HUES6 (cell line): ENCODE measurements around the gene GPSM3.
A peak's percentile ranks its signal among the peaks of the same experiment; 100 is the strongest.
"Not testable (repeated sequence)": the region's sequence is repeated elsewhere in the genome, so short reads cannot be mapped to it uniquely, and the experiment has no call there.

ENCODE experiments used
- H3K27ac ChIP-seq: 2 replicates; pipeline ENCODE4 v1.7.0; 2013; ENCODE audit warnings: low read depth, mild to moderate bottlenecking, low read length, inconsistent platforms
- H3K27me3 ChIP-seq: 2 replicates; pipeline ENCODE4 v1.6.1; 2013; ENCODE audit warnings: low read length; ENCODE audit not compliant: control insufficient read depth, insufficient read depth
- H3K36me3 ChIP-seq: 2 replicates; pipeline ENCODE4 v1.6.1; 2013; ENCODE audit warnings: low read length; ENCODE audit not compliant: control insufficient read depth, insufficient read depth
- H3K4me1 ChIP-seq: 2 replicates; pipeline ENCODE4 v1.6.1; 2013; ENCODE audit warnings: low read length; ENCODE audit not compliant: control insufficient read depth, insufficient read depth
- H3K4me3 ChIP-seq: 2 replicates; pipeline ENCODE4 v1.5.1; 2013; ENCODE audit warnings: low read depth, low read length
- H3K9ac ChIP-seq: one replicate; pipeline ENCODE4 v1.6.1; 2013; ENCODE audit warnings: mild to moderate bottlenecking, low read length
- H3K9me3 ChIP-seq: 2 replicates; pipeline ENCODE4 v1.6.1; 2013; ENCODE audit warnings: low read depth, low read length; ENCODE audit not compliant: control insufficient read depth, insufficient read depth

The GPSM3 gene

DNA sequence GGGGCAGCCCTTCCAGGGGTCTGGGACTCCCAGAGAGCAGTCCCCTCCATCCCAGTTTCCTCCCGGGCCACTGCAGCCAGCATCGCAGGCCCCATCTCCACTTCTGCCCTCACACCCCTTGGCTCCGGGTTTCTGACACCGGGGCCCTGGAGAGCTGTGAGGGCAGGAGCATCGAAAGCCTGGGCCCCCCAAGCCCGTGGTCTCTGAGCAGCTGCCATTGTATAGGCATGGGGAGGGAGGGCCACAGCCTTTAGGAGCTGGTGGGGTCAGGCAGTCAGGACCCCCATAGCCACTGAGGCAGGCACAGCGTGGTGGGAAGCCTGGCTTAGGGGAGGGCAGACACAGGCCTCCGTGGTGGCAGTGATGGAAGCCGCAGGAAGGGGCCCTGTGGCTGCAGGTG lies 9.7 kb upstream of the GPSM3 start:
- H3K27me3 ChIP-seq: no peaks in the 10 kb centered on the region; the same call in 1 of the 2 replicates
- H3K36me3 ChIP-seq: no peaks in the 10 kb centered on the region
- H3K9ac ChIP-seq: no peak overlapping the region
- no peak overlapping the region for H3K4me3 ChIP-seq
- H3K4me1 ChIP-seq: peaks cover 4% of the 10 kb centered on the region
- H3K27ac ChIP-seq: no peak overlapping the region
- no peaks in the 10 kb centered on the region for H3K9me3 ChIP-seq

DNA sequence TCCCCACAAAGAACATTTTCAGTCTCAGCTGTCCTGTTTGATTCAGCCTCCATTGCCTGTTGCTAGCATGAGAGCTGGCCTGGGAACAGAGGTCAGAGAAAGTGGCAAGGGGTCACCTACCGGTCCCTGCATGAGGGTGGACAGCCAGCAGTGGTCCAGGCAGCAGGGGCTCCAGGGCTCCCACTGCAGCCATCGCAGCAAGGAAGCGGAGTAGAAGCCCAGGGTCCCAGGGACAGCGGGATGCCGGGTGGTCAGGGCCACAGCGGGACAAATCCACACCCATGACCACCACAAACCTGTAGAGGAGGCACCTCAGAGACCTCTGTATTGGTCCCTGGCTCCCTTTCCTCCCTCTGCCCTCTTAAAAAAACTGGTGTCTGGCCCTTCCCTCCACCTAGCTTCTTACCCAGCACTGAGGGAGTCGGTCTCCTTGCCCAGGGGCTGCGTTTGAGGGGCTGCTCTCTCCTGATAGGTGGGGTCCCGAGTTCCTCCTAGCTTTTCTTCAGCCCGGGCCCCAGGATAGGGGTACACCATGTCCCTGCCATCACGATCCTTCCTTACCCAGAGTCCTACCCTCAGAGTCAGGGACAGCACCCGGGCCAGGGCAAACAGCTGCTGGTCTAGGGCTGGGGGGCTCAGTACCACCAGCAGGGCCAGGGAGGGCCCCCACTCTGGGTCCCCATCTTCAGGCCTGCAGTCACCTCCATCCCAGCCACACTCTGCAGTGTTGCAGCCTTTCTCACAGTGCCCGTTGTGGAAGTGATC lies 8.4 kb upstream of the GPSM3 start:
- no peak overlapping the region for H3K4me3 ChIP-seq
- no peaks in the 10 kb centered on the region for H3K36me3 ChIP-seq
- peaks cover 11% of the 10 kb centered on the region for H3K4me1 ChIP-seq
- no peak overlapping the region for H3K9ac ChIP-seq
- H3K9me3 ChIP-seq: no peaks in the 10 kb centered on the region
- no peaks in the 10 kb centered on the region; the same call in 1 of the 2 replicates for H3K27me3 ChIP-seq
- no peak overlapping the region for H3K27ac ChIP-seq

DNA sequence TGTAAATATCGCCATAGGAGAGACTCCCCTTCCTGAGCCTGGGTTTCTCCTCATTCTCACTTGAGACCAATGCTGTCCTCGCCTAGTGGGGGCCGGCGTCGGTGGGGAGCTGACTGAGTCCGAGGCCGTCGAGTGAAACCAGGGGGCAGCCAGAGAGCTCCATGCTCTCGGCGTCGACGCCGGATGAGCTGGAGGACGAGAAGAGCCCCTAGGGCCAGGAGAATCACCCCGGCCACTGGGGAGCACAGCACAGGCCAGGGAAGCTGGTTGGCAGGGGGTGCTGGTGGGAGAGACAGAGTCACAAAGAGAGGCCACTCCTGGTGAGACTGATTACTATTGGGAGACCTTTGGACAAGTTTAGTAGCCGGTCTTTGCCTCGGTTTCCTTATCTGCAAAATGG lies 6.4 kb upstream of the GPSM3 start:
- Histone ChIP-seq H3K27me3 (no peaks in the 10 kb centered on the region; the same call in 1 of the 2 replicates), H3K9ac (no peak overlapping the region), H3K36me3 (no peaks in the 10 kb centered on the region), H3K9me3 (no peaks in the 10 kb centered on the region), H3K4me3 (no peak overlapping the region), H3K27ac (no peak overlapping the region), H3K4me1 (peaks cover 24% of the 10 kb centered on the region)

DNA sequence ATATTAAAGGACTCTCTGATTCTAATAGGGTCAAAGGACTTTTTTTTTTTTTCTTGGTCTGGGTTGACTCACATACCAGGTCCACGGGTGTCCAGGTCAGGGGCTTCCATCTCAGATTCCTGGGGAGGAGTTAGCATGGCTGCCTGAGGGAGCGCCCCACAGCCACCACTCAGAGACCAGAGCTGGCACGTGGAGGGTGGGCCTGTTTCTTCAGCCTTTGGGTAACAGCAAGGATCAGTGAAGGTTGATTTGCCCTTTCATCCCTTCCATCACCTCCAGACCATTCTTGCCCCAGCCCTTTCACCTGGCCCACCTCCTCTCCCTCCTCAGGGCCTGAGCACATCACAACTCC lies 5.9 kb upstream of the GPSM3 start:
- no peaks in the 10 kb centered on the region for H3K9me3 ChIP-seq
- H3K9ac ChIP-seq: no peak overlapping the region
- H3K4me3 ChIP-seq: no peak overlapping the region
- no peaks in the 10 kb centered on the region for H3K27me3 ChIP-seq
- H3K27ac ChIP-seq: no peak overlapping the region
- peaks cover 24% of the 10 kb centered on the region for H3K4me1 ChIP-seq
- H3K36me3 ChIP-seq: no peaks in the 10 kb centered on the region

DNA sequence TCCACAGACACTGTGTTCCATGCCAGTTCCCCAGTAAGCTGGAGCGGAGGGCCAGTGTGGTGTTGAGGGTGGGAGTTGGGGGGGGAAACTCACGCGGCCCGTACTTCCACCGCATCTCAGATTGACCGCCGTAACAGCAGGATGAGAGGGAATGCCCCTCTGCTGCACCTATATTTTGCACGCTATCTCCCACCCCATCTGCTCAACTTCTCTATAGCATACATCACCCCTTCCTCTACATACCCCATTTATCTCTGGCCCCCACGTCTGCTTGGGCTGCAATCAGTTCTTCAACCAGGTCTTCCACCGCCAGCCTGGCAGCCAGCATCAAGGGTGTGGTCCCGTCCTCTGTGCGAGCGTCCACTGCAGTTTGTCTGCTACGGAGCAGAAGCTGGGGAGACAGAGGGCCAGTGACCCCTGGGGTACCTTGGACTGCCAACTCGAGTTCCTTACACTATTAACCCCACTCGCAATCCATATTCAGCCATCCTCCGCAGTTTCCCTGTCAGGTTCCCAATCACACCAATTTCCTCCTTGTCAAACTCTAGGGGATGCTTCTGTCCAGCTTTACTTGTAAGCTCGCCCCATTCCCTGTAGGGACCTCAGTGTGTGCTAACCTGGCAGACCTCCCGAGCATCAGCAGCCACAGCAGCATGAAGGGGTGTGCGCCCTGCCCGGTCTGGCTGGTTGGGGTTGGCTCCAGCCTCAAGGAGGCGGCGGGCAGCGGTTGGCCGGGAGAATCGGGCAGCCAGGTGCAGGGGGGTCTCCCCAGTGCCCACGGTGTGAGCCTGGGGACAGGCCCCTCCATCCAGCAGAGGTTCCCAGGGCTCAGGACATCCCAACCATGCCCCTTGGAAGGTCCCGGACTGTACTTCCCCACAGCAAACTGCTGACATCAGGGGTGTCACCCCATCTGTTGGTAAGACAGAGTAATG lies 4.5 kb upstream of the GPSM3 start:
- H3K27ac ChIP-seq: peak overlapping the region; percentile 96
- H3K9me3 ChIP-seq: no peaks in the 10 kb centered on the region
- H3K27me3 ChIP-seq: no peaks in the 10 kb centered on the region
- H3K4me1 ChIP-seq: peaks cover 34% of the 10 kb centered on the region
- H3K36me3 ChIP-seq: no peaks in the 10 kb centered on the region
- H3K9ac ChIP-seq: peak overlapping the region; percentile 95
- peak overlapping the region; percentile 85 for H3K4me3 ChIP-seq

DNA sequence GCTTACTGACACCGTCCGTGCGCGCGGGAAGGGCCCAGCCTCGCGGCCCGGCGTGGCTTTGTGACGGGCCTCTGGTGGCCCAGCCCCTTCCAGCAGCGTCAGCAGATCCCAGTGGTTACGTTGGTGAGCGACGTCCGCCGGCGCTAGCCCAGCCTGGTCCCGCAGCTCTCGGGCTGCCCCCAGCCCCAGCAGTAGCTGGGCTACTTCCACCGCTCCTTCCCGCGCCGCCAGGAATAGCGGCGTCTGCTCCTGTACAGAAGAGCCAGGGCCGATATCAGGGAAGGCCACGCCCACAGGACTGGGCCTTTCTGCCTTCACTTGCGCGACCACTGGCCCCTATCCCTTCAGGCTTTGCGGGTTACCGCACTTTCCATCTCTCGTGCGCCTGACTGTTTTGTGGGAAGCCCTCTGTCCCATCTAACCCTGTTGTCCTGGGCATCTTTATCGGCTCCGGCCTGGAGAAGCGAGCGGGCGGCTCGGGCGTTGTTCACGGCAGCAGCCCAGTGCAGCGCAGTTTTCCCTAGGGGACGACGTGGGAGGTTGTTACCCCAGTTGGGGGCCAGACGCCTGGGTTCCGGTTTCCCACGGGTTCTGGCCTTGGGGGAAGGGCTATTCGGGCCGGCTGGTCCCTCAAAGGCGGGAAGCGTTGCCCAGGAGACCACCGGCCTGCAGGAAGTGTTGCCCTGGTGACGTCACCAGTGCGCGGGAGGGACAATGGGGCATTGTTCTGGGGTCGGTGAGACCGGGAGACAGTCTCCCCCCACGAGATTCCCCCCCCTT lies 3.6 kb upstream of the GPSM3 start:
- H3K4me3 ChIP-seq: peak overlapping the region; percentile 85
- H3K9me3 ChIP-seq: no peaks in the 10 kb centered on the region
- H3K36me3 ChIP-seq: no peaks in the 10 kb centered on the region
- no peaks in the 10 kb centered on the region for H3K27me3 ChIP-seq
- H3K27ac ChIP-seq: peak overlapping the region; percentile 96
- H3K4me1 ChIP-seq: peaks cover 43% of the 10 kb centered on the region
- H3K9ac ChIP-seq: peak overlapping the region; percentile 95

DNA sequence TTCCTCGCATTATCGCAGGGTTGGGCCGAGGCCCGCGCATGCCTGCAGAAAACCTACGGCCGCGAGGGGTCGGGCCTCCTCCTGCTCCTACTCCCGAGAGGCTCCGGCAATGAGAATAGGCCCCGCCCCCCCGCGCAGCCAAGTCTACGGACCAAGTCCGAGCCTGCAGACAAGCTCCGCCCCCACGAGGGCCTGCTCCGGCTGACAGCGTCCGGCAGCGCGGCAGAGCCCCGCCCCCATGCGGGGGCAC lies 3.1 kb upstream of the GPSM3 start:
- Histone ChIP-seq H3K9me3 (no peaks in the 10 kb centered on the region), H3K4me3 (peak overlapping the region; percentile 85), H3K4me1 (peaks cover 48% of the 10 kb centered on the region), H3K27me3 (no peaks in the 10 kb centered on the region), H3K9ac (peak overlapping the region; percentile 95), H3K36me3 (no peaks in the 10 kb centered on the region), H3K27ac (no peak overlapping the region)

DNA sequence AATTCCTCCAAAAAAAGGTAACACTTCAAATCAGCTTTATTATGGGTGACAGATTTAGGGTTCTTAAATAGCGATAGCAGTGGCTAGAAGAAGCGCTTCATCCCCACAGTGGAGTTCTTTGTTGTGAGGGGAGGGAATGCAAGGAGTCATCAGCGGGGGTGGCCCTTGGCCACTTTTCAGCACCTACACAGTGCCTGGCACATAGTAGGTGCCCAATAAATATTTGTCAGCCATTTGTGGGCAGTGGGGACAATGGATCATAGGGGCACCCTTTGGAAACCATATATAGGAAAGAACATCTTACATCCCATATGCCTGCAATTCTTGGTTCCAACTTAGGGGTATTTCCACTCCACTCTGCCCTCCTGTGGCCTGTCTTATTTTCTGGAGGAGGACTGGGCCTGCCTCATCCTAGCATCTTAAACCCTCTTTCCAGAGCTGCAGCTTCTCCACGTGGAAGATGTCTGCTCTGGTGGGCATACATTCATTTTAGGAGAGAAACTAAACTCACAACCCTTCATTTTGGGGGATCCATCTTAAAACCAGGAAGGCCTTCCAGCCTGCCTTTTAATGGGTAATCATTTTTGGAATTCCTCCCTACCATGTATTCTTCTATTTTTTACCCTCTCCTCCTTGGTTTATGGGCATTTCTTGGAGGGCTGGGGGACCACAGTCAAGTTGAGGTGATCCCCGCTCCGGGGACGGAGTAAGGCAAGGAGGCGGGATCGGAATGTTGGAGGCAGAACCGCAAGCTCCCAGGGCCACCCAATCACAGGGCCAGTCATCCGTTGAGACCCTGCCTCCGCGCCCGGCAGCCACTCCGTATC lies 2.6 kb upstream of the GPSM3 start:
- H3K4me3 ChIP-seq: peak overlapping the region; percentile 76
- H3K4me1 ChIP-seq: peaks cover 48% of the 10 kb centered on the region
- H3K9ac ChIP-seq: peak overlapping the region; percentile 81

DNA sequence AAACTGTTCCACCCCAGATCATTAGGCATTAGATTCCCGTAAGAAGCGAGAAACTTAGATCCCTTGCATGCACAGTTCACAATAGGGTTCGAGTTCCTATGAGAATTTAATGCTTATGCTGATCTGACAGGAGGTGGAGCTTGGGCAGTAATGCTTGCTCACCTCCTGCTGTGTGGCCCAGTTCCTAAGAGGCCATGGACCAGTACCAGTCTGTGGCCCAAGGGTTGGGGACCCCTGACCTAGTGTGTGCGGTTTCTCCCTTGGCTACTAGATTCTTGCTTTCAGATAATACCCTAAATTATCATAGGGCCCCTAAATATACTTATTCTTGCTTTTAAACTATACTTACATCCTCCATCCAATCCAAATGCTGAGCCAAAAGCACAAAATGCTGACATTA lies 1.9 kb upstream of the GPSM3 start:
- Histone ChIP-seq H3K27ac (no peak overlapping the region; the same call in 1 of the 2 replicates), H3K4me1 (peaks cover 48% of the 10 kb centered on the region), H3K4me3 (no peak overlapping the region), H3K9ac (no peak overlapping the region), H3K9me3 (no peaks in the 10 kb centered on the region), H3K27me3 (no peaks in the 10 kb centered on the region), H3K36me3 (no peaks in the 10 kb centered on the region)

More for the DNA sequence above, 2.6 kb upstream of the GPSM3 start:
- no peaks in the 10 kb centered on the region for H3K27me3 ChIP-seq
- H3K36me3 ChIP-seq: no peaks in the 10 kb centered on the region
- H3K9me3 ChIP-seq: no peaks in the 10 kb centered on the region
- H3K27ac ChIP-seq: peak overlapping the region; percentile 75; the same call in 1 of the 2 replicates

DNA sequence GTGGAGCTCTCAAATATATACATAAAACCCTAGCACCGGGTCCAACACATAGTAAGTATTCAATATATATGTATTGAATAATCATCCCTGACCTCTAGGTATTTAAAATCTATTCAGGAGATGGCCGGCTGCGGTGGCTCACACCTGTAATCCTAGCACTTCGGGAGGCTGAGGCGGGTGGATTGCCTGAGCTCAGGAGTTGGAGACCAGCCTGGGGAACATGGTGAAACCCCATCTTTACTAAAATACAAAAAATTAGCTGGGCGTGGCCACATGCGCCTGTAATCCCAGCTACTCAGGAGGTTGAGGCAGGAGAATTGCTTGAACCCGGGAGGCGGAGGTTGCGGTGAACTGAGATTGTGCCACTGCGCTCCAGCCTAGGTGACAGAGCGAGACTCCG lies 653 bp upstream of the GPSM3 start:
- peak overlapping the region; percentile 9 for H3K9ac ChIP-seq
- H3K27ac ChIP-seq: not testable (repeated sequence)

More for the DNA sequence above, 653 bp upstream of the GPSM3 start:
- not testable (repeated sequence) for H3K9me3 ChIP-seq, H3K36me3 ChIP-seq, H3K27me3 ChIP-seq
- Histone ChIP-seq H3K4me1 (peaks cover 56% of the 10 kb centered on the region), H3K4me3 (peak overlapping the region; percentile 52)
